HG03571 (cell line): Measurements from ENCODE around the gene PES1.
"Not testable (repeated sequence)": the region's sequence is repeated elsewhere in the genome, so short reads cannot be mapped to it uniquely, and the experiment has no call there.

ENCODE experiments used
- ATAC-seq: cut with Tn5 transposase; IDR thresholded peaks from one replicate; pipeline ENCODE4 v1.9.1; 2021; ENCODE audit not compliant: unreplicated experiment

PES1 gene

GRCh38 chr22:30578481-30578880 lies 13.2 kb downstream of the PES1 start:
- ATAC-seq, result no peak

GRCh38 chr22:30575859-30576258 lies 15.9 kb downstream of the PES1 start:
- no peak for ATAC-seq

- no peak for ATAC-seq
Measured at GRCh38 chr22:30574997-30575671, 16.6 kb downstream of the PES1 start.

- ATAC-seq, result no peak
Measured at GRCh38 chr22:30574095-30574981, 17.4 kb downstream of the PES1 start, which contains the start of gene GAL3ST1. Gene GAL3ST1 (minus strand): TSS chr22:30574665. CDS start chr22:30557392, 17,273 bp downstream.

GRCh38 chr22:30573594-30574094 lies 18.1 kb downstream of the PES1 start:
- no peak for ATAC-seq

- no peak for ATAC-seq
Measured at GRCh38 chr22:30572840-30573593, 18.7 kb downstream of the PES1 start.

GRCh38 chr22:30572210-30572609 lies 19.5 kb downstream of the PES1 start:
- no peak for ATAC-seq

- ATAC-seq, result no peak
Measured at GRCh38 chr22:30569674-30570202, 22.0 kb downstream of the PES1 start.

GRCh38 chr22:30568137-30568805 lies 23.4 kb downstream of the PES1 start:
- no peak for ATAC-seq

- ATAC-seq, result not testable (repeated sequence)
Measured at GRCh38 chr22:30567277-30567676, 24.4 kb downstream of the PES1 start.

GRCh38 chr22:30566125-30566524 lies 25.6 kb downstream of the PES1 start:
- ATAC-seq, result no peak

- ATAC-seq, result no peak
Measured at GRCh38 chr22:30565341-30565740, 26.4 kb downstream of the PES1 start.

- ATAC-seq, result no peak
Measured at GRCh38 chr22:30564761-30565119, 27.0 kb downstream of the PES1 start.

GRCh38 chr22:30564045-30564760 lies 27.5 kb downstream of the PES1 start:
- ATAC-seq, result no peak

GRCh38 chr22:30562366-30562765 lies 29.3 kb downstream of the PES1 start:
- ATAC-seq, result no peak

GRCh38 chr22:30561402-30562189 lies 30.1 kb downstream of the PES1 start:
- no peak for ATAC-seq

GRCh38 chr22:30560643-30561202 lies 31.0 kb downstream of the PES1 start:
- not testable (repeated sequence) for ATAC-seq

GRCh38 chr22:30559889-30560288 lies 31.8 kb downstream of the PES1 start:
- ATAC-seq, result no peak

- ATAC-seq, result no peak
Measured at GRCh38 chr22:30557243-30557642, 34.5 kb downstream of the PES1 start.
